ENCODE data around the gene DLG5.

DLG5 gene

GRCh38 chr10:77863446-77863845 lies 63.1 kb downstream of the DLG5 start:
- DNase-seq = no peak

DNA sequence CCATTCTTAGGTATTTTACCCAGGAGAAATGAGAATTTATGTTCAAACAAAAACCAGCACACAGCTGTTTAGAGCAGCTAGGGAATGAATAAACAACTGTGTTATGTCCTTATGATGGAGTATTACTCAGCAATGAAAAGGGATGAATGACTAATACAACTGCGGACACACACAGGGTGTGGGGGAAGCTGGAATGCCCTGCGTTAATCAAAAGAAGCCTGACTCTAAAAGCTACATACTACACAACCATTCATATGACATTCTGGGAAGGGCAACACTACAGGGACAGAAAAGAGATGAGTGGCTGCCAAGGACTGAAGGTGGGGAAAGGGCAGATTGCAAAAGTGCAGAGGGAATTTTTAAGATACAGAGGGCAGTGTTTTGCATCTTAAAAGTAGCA lies 64.0 kb downstream of the DLG5 start:
- DNase-seq = no peak

DNA sequence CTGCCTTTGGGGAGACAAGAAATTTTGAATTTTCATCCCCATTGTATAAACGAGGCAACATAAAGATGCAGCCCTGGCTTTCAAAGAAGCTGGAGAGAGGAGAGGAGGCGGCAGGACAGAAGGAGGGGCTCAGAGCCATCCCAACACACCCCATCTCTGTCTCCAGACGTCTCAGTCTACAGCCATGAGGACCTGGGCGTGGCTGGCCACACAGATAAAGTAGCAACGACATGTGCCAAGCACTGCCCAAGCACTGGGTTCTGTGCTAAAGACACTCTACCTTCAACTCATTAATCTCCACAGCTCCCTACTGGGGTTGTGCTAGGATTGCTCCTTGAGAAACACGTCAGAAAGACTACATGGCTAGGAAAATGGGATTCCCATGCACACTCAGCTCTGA lies 65.2 kb downstream of the DLG5 start:
- no peak for DNase-seq

DNA sequence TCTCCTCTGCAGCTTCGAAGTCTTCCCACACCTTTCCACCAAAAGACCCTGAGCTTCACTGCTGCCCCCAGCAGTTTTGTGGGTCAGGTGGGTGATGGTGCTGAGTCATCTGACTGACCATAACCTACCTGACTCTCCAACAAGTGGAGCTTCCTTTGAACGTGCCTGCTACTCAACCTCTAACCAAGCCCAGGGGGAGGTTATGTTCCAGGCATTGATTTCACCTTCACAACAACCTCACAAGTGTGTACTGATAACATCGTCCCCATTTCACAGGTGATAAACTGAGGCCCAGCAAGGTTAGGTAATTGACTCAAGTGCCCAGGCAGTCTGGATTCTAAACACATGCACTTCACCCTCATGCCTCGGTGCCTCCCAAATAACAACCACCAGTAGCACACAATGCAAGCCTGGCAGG lies 66.7 kb downstream of the DLG5 start:
- DNase-seq = no peak

DNA sequence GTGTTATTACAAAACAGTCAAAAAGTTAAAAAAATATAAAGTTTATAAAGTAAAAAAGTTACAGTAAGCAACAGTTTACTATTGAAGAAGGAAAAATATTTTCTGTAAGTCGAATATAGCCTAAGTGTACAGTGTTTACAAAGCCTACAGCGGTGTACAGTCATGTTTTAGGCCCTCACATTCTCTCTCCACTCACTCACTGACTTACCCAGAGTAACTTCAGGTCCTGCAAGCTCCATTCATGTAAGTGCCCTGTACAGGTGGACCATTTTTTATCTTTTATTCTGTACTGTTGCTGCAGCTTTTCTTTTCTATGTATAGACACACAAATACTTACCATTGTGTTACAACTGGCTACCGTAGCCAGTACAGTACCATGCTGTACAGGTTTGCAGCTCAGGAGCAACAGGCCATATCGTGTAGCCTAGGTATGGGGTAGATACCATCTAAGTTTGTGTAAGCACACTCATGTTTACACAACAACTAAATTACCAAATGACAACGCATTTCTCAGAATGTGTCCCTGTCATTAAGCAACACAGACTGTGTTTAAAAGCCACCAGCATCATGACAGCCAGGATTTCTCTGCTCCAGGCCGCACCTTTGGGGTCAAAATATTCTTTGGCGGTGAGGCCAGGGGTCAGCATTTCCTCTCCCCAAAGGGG lies 67.2 kb downstream of the DLG5 start:
- no peak for DNase-seq

DNA sequence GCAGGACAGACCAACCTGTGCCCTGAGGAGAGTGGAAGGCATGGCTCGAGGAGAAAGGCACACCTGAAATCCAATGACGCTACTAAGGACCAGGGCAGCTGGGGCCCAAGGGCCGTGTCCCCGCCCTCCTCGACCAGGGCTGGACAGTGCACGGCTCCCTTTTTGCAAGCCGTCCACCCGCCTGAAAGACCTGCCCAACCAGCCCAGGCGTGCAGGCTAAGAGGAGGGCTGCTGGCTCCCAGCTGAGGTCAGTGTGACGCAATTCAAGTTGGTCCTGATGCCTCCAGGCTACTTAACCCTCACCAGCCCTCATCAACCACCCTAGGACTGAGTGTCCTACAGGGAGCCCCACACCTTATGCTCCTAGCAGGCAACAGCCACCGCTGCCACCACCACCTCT lies 69.3 kb downstream of the DLG5 start:
- DNase-seq = no peak

- no peak for DNase-seq
Measured at GRCh38 chr10:77856566-77856965, 70.0 kb downstream of the DLG5 start.

DNA sequence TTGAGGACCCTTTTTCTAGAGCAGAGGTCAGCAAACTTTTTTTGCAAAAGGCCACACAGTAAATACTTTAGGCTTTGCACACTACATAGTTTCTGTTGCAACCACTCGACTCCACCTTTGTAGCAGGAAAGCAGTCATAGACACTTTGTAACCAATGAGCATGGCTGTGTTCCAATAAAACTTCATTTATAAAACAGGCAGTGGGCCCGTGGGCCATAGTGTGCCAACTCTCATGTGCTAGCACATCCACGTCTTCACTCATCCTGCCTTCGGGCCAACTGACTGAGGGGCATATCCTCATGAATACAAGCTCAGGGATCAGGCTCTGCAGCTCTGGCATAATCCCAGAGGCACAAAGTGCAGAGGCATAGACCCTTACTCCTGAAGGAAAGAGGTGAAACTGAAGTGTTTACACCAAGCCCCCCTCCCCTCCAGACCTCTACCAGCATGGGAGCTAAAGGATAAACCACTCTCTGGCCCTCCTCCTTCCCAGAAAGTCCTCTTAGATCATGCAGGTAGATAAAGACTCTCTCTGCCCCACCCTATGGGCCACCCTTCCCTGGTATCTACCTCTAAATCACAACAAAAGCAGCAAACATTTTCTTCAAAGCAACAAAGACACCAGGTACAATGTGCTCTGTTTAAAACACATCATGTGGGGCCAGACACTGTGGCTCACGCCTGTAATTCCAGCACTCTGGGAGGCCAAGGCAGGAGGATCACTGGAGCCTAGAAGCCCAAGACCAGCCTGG lies 71.0 kb downstream of the DLG5 start:
- no peak for DNase-seq

- DNase-seq = no peak
Measured at GRCh38 chr10:77854115-77854514, 72.4 kb downstream of the DLG5 start.

DNA sequence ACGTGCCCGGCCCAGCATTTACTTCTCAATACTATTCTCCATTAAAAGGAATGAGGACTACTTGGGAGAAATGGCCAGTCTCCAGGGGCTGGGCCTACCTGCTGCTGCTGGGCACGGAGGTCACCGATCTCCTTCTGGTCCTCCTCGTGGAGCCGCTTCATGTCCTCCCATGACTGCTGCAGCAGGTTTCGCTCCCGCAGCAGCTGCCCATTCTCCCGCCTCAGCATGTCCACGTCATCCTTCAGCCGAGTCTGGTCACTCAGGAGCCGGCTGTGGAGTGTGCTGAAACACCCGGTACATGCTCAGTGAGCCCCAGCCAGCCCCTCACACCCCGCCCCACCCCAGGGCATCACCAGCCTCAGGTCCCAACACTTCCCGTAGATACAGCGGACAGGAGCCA lies 73.3 kb downstream of the DLG5 start:
- DNase-seq = no peak

DNA sequence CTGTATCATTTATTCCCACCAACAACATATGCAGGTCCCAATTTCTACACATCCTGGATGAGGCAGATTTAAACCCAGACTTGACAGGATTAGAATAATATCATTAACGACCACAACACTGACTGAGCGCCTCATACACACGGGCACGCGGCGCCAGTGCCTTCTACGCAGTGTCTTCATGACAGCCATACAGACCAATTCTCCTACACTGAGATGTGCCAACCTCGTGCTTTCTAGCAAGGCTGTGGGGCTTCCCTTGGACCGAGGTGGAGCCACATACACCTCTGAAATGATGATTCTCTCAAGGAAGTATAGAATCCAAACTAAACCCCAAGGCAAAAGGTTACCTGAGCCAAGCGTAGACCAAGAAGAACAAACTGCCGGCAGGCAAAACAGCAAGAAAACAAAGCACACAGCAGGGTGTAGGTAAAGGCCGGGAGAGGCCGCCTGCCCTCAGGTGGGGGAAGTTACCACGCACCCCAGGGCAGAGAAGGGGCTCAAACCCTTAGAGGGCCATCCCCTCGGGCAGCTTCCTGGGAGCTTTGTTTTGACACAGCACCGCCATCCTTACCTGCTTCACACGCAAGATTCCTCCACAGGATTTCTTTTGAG lies 75.8 kb downstream of the DLG5 start:
- no peak for DNase-seq

- no peak for DNase-seq
Measured at GRCh38 chr10:77849039-77849664, 77.4 kb downstream of the DLG5 start.

DNA sequence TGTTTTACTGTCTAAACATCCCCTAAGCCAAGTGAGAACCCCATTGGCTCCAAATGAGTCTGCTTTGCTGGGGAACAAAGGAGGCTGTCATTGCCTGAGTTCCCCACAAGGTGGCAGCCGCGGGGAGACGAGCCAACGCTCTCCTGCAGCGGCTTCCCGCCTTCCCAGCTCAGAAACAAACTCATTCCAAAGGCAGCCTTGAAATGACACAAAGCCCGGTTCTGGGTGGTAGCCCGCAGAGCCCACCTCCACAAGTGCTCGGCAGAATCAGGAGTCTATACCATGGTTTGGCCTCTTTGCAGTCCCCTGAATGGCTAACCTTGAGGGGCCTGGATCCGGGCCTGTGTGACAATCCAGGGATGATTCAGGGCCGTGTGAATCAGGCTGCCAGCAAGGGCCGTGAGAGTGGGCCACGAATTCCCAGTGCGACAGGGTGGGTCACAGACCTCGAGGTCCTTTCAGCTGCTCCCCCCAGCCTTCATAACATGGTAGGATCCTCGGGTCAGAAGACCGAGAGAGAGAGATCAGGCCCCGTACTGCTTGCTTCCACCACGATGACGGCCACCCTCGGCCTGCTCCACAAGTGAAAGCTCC lies 79.7 kb downstream of the DLG5 start:
- peak; percentile 2 to 12 for DNase-seq

- DNase-seq = no peak
Measured at GRCh38 chr10:77845451-77845850, 81.1 kb downstream of the DLG5 start.

- no peak for DNase-seq
Measured at GRCh38 chr10:77844713-77845445, 81.7 kb downstream of the DLG5 start.

GRCh38 chr10:77844177-77844576 lies 82.4 kb downstream of the DLG5 start:
- DNase-seq = no peak

GRCh38 chr10:77843264-77843663 lies 83.3 kb downstream of the DLG5 start:
- DNase-seq = no peak

DNA sequence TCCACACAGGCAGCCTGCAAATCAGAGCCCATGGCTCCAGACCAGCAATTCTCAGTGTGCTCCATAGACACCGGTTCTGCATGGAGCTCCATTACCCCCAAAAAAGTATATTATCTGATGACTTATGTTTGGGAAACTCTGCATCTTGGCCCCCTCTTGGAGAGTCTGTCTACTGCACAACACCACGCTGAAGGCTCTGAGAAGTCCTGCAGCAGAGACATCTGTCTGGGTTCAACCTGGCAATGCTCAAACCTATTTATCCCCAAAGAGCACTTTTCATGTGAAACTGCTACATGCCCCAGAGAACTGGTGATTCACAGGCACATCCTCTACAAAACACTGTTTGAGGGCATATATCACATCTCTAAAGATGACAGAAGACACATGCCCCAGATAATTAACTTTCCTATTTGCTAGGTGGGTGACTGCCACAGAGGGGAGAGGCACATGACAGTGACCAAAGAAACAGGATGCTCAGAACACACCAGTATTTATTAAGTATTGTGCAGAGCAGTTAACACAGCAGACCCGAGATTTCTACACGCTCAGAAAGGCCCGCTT lies 83.8 kb downstream of the DLG5 start:
- no peak for DNase-seq

DNA sequence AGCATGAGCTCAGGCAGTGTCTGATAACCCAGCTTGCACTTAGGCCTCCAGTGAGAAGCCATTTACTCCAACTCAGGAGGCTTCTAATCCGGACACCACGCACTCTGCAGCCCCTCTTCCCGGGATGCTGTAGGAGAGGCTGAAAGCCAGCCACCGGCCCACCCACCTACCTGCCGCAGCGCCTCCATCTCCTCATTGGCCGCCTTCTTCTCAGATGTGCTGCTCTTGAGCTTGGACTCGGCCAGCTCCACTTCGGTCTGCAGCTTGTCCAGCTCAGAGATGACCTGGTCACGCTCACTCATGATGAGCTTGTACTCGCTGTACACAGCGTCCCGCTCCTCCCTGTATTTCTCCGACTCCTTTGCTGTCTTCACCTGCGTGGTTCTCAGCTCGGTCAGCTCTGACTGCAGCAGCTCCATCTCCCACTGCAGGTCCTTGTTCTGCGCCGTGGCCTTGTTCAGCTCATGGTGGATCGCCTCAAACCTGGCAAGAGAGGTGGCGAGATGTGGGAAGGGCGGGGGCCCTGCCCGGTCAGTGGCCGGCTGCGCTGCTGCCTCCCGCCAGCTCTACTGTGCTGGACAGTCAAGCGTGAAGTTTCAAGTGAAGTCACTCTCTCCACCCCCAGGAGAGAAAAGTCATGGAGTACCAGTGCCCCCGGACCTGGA lies 84.7 kb downstream of the DLG5 start:
- DNase-seq = no peak

GRCh38 chr10:77840636-77841035 lies 85.9 kb downstream of the DLG5 start:
- no peak for DNase-seq

- DNase-seq = no peak
Measured at GRCh38 chr10:77837925-77838595, 88.5 kb downstream of the DLG5 start.
